ENCODE data around the gene RBMS1. TPM values are rescaled to one million over a fixed set of nuclear protein-coding genes. Genes with fewer than 3 reads are reported as not detected.

The RBMS1 gene
- total and polyA plus RNA-seq, 2 of the 4 experiments (the other 2 are of a cell fraction), result 43.5 to 64.9 TPM

DNA sequence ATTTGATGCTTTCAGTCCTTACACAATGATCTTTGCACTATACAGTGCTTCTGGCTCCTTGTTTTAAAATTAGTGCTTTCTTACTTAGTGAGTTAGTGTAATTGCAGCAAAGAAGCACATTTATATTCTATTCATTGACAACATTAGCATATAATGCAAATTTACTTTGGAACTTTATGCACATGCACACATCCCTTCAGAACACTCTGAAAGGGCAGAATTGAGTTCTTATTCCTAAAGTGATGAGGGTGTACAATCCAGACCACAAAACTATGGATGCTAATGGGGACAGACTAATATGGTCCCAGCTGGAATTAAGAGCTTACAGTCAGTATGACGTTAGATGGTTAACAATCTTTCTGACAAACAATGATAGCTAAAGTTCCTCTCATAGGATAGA, 127.1 kb downstream of the RBMS1 start:
- in situ Hi-C loops (cut with MboI; ENCODE audit: low sequenced_read_pairs) (no loop called here), dilution Hi-C loops (cut with HindIII; ENCODE audit: low sequenced_read_pairs, unreplicated experiment) (no loop called here), intact Hi-C loops (cut with micrococcal nuclease) (no loop called here)
- no CpG with 5 or more reads among the region's 1 CpG for WGBS, 2 experiments (ENCODE audit: extremely low coverage in 2 of 2, insufficient read length in 1 of 2)
- no peak overlapping the region for H2AK9ac ChIP-seq (replicated peaks; ENCODE audit: low read depth, low read length, poor library complexity)
- H3K9me3 ChIP-seq (ENCODE audit: control insufficient read depth, insufficient read depth, low read length), result no peaks in the 10 kb centered on the region
- H4K91ac ChIP-seq (ENCODE audit: insufficient read depth, low read depth, low read length), result no peak overlapping the region
- H2AK5ac ChIP-seq (ENCODE audit: low read depth, low read length), result no peak overlapping the region
- no peak overlapping the region for H3K4ac ChIP-seq (ENCODE audit: low read depth, low read length)
- no peak overlapping the region for H3K23ac ChIP-seq (ENCODE audit: low read depth, low read length)
- ATAC-seq (ENCODE audit: low read depth) (no peak), DNase-seq (no peak)
- H3K56ac ChIP-seq (ENCODE audit: extremely low read depth, insufficient read depth, low read length), result no peak overlapping the region
- H3K4me2 ChIP-seq (ENCODE audit: low read depth, low read length), result no peak overlapping the region
- no peak overlapping the region for H2BK20ac ChIP-seq (ENCODE audit: low read depth, low read length)
- H3K27ac ChIP-seq (ENCODE audit: insufficient read depth, low read length), result no peak overlapping the region
- H2BK5ac ChIP-seq (ENCODE audit: low read depth, low read length, poor library complexity, severe bottlenecking), result no peak overlapping the region
- BruUV-seq (replicated peaks), result no TSS peak
- ChIA-PET POLR2A (ENCODE audit: unreplicated experiment) (no interaction called here), CTCF (interaction anchor here (0.9 kb wide), 1 partner anchor 42 kb away, joined by 4 read pairs; no protein-coding TSS in a partner anchor)
- no peak overlapping the region for H2BK15ac ChIP-seq (ENCODE audit: low read depth, low read length)
- peaks cover 34% of the 10 kb centered on the region for H3K9me1 ChIP-seq (ENCODE audit: insufficient read depth, low read length)
- no peak overlapping the region for H3K14ac ChIP-seq (replicated peaks; ENCODE audit: low read depth, low read length)
- H3K18ac ChIP-seq (ENCODE audit: low read depth, low read length), result no peak overlapping the region
- peaks cover 21 to 91% of the 10 kb centered on the region in 2 experiments for H3K79me1 ChIP-seq (ENCODE audit: low read depth in 1 of 2, low read length in 2 of 2)
- no peak overlapping the region for H4K8ac ChIP-seq (ENCODE audit: low read depth in 2 of 2, low read length in 2 of 2)
- TF ChIP-seq USF2 (IDR thresholded peaks at IDR 0.05; ENCODE audit: low read depth, low read length), result no peak
- TF ChIP-seq, protein P1, sequence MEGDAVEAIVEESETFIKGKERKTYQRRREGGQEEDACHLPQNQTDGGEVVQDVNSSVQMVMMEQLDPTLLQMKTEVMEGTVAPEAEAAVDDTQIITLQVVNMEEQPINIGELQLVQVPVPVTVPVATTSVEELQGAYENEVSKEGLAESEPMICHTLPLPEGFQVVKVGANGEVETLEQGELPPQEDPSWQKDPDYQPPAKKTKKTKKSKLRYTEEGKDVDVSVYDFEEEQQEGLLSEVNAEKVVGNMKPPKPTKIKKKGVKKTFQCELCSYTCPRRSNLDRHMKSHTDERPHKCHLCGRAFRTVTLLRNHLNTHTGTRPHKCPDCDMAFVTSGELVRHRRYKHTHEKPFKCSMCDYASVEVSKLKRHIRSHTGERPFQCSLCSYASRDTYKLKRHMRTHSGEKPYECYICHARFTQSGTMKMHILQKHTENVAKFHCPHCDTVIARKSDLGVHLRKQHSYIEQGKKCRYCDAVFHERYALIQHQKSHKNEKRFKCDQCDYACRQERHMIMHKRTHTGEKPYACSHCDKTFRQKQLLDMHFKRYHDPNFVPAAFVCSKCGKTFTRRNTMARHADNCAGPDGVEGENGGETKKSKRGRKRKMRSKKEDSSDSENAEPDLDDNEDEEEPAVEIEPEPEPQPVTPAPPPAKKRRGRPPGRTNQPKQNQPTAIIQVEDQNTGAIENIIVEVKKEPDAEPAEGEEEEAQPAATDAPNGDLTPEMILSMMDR (conservative IDR thresholded peaks at IDR 0.05; ENCODE audit: low read depth, low read length), result no peak
- no peak for TF ChIP-seq MAFK (IDR thresholded peaks at IDR 0.05; ENCODE audit: low read depth, low read length)
- peaks cover 13% of the 10 kb centered on the region for H3K36me3 ChIP-seq (ENCODE audit: control insufficient read depth, insufficient read depth, low read length)
- no peak overlapping the region for H2AFZ ChIP-seq (replicated peaks; ENCODE audit: low read length, poor library complexity)
- no peaks in the 10 kb centered on the region for H3K27me3 ChIP-seq (ENCODE audit: control insufficient read depth, insufficient read depth, low read length)
- H4K5ac ChIP-seq (ENCODE audit: low read depth, low read length), result no peak overlapping the region
- H3K4me1 ChIP-seq (ENCODE audit: control insufficient read depth, insufficient read depth, low read length), result peaks cover 28% of the 10 kb centered on the region
- no peak overlapping the region for H3K9ac ChIP-seq (ENCODE audit: low read depth, low read length)
- peaks cover 87% of the 10 kb centered on the region for H4K20me1 ChIP-seq (ENCODE audit: insufficient read depth, low read length)
- no peak overlapping the region for H2BK120ac ChIP-seq (ENCODE audit: low read depth, low read length)
- no peak overlapping the region for H3K4me3 ChIP-seq (ENCODE audit: insufficient read depth, low read depth, low read length)

All from IMR-90 (cell line).